Activated T-cell treated with anti-CD3 and anti-CD28 coated beads, Interleukin-2, amount 50 U/mL, for 48 hours (primary cell): Measurements from ENCODE around the gene HSD17B14.
A peak's percentile ranks its signal among the peaks of the same experiment; 100 is the strongest.

Experiments
- DNase-seq, 2 experiments: peaks; one replicate each; pipeline ENCODE4 v3.0.0-alpha.2; 2020

Gene HSD17B14

DNA sequence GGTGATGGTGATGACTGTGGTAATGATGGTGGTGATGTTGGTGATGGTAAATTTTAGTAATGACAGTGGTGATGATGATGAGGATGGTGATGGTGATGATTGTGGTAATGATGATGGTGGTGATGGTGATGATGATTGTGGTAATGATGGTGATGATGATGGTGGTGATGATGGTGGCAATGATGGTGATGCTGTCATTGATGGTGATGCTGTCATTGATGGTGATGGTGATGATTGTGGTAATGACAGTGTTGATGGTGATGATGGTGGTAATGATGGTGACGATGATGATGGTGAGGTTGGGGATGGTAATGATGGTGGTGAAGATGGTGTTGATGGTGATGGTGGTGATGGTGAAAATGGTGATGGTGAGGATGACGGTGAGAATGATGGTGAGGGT, 13.8 kb downstream of the HSD17B14 start:
- DNase-seq: no peak

DNA sequence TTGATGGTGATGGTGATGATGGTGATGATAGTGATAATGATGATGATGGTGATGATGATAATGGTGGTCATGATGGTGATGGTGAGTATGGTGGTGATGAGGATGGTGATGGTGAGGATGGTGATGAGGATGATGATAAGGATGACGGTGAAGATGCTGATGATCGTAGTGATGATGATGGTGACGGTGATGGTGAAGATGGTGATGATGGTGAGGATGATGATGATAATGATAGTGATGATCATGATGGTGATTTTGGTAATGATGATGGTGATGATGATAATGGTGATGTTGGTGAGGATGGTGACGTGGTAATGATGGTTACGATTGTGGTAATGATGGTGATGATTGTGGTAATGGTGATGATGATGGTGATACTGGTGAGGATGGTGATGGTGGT, 14.7 kb downstream of the HSD17B14 start:
- DNase-seq: no peak

DNA sequence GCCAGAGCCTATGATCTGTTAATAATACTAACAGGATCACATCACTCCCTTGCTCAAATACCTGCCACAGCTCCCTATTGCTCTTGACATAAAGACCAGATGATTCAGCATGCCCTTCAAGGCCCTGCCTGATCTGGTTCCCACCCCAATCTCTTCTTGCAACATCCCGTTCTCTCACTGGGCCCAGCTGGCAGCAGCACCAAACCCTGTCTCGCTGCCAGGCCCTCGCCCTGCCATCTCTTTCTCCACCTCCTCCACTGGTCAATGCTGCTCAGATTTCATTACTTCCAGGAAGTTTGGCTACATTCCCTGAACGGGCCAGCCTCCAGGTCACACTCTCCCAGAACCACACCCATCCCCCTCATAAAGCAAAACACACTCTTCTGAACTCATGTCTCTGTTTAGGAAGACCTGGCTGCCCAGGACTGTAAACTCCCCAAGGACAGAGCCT, 16.9 kb downstream of the HSD17B14 start:
- no peak for DNase-seq

DNA sequence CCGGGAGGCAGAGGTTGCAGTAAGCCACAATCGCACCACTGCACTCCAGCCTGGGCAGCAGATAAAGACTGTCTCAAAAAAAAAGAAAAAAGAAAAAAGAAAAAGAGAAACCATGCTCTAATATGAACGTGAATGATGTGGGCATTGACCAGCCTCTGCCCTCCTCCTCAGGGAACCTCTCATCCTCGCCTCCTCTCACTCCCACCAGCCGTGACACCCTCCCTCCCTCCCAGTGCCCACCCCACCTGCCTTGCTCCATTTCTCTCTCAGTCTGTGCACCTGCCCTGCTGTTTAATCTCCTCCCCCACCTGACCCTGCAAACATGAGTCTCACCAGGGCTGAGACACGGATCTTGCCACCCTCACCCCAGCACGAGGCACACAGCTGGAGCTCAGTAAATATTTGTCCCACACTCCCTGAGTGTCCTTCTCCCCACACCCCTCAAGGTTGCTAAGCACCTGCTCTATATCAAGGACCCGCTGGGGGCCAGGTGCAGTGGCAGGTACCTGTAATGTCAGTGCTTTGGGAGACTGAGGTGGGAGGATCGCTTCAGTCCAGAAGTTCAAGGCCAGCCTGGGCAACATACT, 18.0 kb downstream of the HSD17B14 start:
- DNase-seq: no peak

DNA sequence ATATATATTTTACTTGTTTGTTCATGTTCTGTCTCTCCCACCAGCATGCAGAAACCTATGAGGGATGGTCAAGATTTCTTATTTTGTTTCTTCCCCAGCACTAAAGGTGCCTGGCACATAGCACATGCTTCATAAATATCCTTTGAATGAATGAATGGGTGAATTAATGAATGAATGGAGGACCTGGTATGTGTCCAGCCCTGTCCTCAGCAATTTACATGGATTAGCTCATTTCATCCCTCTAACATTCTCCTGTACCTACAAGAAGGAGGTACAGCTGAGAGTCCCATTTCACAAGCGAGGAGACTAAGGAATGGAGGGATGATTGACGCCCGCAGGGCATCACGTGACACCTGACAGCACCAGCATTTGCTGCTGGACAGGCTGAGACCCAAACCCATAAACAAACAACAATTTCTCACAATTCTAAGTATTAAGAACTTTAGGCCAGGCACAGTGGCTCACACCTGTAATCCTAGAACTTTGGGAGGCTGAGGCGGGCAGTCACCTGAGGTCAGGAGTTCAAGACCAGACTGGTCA, 18.6 kb downstream of the HSD17B14 start:
- DNase-seq: no peak

DNA sequence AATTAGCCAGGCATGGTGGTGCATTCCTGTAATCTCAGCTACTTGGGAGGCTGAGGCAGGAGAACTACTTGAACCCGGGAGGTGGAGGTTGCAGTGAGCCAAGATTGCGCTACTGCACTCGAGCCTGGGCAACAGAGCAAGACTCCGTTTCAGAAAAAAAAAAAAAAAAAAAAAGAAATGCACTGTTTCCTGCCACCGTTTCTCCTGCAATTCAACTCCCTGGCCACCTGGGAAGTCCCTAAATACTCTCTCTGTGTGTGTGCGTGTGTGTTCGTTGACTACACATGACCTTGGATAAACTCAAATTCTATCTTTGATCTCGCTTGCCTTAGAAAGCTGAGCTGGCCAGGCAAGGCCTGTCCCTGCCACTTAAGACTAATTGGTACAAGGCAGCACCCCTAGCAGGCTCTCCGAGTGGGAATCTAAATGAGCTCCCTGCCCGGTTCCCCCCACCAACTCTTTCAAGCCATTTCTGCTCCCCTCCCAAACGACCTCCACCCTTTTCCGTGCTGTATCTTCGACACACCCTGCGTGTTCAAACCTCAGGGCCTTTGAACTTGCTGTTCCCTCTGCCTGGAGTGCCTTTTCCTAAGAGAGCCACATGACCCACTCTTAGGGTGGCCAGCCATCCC, 20.3 kb downstream of the HSD17B14 start:
- no peak for DNase-seq

DNA sequence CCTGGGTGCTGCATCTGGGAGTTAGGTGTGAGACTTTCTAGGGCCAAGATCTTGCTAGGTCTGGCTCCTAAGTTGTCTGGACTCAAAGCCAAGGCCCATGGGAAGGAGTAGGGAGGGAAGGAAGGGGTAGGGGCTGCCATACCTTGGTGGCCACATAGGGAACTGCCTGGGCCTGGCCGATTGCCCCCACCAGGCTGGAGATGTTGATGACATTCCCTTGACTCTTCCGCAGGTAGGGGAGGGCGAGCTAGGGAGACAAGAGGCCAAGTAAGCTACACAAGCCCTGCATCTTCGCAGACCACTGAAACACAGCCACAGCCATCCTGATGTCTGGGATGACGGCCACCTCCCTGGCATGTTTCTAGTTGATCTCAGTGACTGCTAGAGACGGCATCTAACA, 21.4 kb downstream of the HSD17B14 start:
- no peak for DNase-seq

DNA sequence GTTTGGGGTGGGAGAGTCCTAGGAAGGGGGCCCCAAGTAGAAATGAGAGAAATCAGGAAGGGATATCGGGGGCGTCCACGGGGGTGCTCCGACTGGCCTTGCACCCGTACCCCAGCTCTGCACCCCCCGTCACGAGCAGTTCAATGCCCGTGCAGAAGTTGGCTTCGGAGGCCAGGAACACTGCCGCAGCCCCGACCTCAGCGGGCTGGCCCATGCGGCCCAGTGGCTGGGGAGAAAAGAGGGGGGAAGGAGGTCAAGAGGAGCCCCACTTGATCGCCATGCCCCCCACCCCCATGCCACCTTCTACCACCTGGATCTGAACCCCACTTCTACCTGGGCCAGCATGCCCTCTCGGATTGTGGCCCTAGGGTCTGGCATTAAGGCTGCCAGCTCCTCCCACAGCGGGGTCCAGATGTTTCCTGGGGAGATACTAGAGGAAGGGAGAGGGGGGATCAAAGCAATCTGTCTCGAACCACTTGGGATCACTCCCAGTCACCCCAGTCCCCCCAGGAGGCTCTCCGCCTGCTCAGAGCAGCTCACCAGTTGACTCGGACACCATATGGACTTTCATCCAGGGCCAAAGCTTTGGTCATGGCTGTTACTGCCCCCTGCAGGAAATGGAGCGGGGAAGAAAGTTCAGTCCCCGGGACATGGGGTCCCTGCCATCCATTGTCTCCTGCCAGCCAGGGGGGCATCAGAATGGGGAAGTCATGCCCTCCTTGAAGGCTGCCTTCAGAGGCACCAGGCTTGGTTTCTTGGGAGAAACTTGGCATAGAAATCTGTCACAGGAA, 23.0 kb downstream of the HSD17B14 start:
- DNase-seq: no peak

DNA sequence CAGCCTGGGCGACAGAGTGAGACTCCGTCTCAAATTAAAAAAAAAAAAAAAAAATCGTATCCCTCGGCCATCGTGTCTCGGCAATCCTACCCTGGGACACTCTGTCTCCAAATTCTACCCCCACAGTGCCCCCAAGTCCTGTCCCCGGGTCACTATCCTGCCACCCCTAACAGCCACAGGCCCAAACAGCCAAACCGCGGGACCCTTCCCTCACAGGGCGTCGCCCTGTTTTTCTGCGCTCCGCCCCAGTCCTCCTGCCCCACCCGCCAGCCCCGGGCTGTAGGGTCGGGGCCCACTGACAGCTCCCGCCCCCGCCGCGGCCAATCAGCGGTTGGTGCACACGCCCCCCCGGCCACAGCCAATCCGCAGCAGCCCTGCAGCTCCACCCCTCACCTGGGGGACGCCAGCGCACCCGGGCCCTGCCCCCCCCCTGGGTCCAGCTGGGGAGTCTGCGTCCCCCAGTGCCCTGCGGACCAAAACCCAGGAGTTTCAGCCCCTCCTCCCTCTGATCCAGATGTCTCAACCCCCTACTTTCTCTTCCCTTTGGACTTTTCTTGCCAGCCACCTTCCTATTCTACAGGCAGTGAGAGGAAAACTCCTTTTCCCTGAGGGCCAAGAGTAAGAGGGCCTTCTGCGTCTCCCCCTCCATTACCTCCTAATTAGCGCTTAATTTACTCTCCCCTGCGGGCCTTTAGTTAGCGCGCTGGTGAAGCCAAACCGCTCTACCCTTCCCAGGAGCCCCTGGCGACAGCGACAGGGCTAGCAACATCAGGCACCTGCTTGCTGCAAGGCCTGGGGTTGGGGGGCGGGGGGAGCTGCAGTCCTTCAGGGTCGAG, 24.0 kb downstream of the HSD17B14 start:
- peak; percentile 78 to 84 for DNase-seq

DNA sequence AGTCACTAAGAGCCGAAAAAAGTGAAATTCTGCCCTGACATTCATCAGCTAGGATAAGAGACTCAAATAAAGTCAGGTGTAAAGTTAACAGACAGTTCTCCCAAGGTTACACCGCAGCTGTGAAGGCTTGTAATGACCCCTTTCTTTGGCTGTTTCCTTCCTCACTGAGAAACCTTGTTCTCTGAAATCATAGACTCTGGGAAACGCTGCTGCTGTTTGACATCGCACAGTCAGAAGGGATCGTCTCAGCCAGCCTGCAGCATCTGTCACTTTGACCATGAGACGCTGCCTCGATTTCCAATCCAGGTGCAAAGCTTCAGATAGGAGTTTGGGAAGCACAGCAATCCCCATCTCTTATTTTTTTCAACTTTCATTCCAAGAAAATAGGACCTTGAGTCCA, 26.1 kb downstream of the HSD17B14 start:
- DNase-seq: no peak

DNA sequence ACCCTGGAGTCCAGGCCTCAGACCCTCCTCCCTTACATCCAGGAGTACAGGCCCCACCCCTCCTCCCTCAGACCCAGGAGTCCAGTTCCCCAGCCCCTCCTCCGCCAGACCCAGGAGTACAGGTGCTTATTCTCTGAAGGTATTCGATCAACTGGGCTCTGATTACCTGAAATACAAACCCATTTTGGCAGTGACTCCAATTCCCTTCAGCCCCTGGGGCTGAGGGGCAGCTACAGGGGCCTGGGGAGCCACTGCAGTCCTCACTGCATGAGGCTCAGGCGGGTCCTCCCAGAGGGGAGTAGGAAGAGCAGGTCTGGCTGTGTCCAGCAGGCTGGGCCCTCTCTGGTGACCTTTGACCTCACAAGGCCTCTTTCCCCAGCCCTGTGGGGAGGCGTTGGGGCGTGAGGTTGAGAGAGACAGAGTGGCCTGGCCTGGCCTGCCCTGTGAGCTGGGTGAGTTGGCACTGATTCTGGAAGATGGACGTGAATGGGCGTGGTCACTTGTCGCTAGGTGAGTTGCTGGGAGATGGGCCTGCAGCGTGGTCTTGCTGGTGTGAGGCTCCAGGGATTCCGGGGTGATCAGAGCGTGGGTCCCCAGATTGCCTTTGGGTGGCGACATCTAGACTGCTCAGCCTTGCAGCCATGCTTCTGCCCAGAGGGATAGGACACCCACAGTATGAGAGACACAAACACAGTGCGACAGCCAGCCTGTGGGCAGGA, 28.5 kb downstream of the HSD17B14 start:
- DNase-seq: no peak

DNA sequence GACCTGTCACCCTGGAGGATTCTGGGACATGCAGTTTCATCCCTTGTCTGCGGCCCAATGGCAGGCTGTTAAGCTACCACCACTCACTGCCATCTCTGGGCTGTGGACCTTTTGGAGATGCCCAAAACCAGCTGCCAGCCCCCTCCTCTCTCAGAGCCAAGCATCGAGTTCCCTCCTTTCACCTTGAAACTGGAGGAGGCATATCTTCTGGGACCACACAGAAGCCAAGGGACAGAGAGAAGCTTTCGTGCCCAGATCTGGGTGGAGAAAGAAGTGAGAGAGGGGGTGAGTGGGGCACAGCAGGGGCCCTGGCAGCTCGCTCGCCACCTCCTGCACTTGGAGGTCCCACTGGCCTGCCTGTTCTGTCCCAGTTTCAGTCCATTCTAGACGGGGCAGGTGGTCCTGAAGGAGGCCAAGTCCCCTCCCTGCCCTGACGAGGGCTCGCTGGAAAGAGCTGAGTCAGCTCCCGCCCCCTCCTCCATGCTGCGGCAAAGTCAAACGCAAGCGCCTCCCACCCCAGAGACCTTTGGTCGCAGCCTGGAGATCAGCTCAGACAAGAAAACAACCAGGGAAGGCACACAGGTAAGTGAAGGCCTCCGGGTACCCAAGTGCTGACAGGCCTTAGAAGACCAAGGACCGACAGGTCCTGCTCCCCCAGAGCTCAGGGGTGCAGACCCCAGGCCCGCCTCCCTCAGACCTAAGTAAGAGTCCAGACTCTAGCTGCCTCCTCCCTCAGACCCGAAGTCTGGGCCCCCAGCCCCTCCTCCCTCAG, 29.3 kb downstream of the HSD17B14 start:
- no peak for DNase-seq

DNA sequence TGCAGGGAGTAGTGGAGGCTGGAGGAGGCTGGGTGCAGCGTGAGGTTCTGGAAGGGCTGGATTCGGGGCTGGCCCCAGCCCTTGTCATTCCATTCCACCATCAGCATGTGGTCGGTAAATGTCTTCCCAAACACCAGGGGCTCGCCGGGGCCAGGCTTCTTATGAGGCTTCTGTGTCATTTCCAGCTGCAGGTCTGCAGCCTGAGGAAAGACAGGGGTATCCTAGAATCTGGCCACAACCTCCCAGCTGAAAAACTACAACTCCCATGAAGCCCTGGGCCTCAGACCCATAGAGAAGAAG, 29.8 kb downstream of the HSD17B14 start:
- DNase-seq: peak; percentile 45 to 53

DNA sequence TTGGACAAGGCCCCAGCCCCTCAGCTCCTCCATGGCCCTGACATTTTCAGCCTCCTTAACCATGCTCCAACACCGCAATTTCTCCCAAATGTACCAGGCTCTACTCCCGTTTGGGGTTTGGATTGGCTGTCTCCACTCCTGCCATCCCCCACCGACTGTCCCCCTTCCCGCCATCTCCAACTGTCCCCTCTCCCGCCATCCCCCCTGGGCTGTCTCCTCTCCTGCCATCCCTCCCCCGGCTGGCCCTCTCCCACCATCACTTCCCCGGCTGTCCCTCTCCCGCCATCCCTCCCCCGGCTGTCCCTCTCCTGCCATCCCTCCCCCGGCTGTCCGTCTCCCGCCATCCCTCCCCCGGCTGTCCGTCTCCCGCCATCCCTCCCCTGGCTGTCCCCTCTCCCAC, 30.8 kb downstream of the HSD17B14 start:
- DNase-seq: no peak

DNA sequence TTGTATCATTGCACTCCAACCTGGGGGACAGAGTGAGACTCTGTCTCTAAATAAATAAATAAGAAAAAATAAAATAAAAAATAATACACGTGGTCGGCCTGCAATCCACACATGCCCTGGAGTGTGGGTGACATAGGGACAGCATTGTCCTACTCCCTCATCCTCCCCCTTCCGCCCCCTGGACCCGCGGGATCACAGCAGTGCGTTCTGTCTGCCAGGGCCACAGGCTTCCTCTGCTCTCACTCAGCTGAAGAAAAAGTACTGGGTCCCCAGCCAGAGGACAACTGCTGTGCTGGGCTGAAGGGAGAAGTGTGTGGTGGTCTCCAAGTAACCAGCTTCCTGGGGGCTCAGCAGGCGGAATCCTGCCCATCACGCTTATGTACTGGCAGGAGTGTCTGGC, 31.8 kb downstream of the HSD17B14 start:
- DNase-seq: no peak

DNA sequence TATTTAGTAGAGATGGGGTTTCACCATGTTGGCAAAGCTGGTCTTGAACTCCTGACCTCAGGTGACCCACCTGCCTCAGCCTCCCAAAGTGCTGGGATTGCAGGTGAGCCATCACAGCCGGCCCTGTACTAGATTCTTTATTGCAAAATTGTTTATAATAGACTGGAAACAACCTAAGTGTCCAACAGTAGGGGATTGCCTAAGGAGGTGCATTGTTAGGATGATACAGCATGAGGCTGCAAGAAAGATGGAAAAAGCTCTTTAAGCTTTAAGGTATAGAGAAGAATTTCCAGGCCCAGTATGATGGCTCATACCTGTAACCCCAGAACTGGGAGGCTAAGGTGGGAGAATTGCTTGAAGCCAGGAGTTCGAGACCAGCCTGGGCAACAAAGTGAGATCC, 33.7 kb downstream of the HSD17B14 start:
- DNase-seq: no peak

DNA sequence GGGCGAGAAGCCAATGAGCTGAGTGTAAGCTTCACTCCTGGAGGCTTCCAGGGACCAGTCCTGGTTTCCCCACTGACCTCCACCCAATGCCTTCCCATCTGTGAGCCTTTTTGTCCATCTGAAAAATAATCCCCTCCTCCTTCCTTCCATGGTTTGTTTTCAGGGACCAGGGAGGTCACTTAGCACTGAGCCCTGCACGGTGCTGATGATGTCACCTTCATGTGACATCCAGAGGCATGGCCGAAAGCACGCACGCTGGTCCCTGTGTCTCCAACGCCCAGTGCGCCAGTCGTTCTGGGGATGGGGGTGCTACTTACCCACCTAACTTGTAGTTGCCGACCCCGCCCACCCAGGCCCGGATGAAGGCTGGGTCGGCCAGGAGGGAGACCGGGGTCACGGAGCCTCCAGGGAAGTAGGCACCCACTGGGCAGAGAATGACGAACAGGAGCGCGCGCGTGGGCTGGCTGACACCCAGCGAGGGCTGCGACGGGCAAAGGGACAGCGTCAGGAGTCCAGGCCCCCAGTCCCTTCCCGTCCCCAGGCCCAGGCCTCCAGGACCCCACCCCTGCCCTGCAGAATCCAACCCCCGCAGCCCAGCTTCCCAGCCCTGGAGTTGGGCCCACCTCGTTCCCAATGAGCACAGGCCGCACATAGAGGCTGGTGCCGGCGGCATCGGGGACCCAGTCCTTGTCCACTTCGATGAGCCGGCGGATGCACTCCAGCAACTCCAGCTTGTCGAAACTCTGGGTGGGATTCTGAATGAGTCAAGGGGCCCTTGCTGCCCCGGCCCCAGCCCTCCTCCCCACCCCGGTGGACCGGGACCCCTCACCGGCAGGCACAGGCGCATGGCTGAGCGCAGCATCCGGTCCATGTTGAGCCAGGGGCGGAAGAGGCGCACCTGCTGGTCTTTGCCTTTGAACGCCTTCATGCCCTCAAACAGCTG, 36.7 kb downstream of the HSD17B14 start:
- no peak for DNase-seq

DNA sequence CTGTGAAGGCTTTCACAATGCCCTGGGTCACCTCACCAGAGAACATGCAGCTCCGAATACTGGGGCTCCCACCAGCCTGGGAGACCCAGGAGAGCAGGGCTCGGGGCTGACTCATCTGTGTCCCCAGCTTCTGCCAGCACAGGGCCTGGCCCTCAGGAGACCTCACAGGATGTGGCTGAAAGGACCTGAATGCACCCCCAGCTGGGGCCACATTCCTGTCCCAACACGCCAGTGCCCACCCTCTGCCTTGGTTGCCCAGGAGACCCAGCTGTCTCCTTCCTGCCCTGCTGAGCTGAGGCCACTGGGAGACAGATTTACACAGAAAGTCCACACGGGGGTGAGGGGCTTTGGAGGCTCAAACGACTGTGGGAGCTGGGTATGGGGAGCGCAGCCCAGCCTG, 37.4 kb downstream of the HSD17B14 start:
- no peak for DNase-seq

DNA sequence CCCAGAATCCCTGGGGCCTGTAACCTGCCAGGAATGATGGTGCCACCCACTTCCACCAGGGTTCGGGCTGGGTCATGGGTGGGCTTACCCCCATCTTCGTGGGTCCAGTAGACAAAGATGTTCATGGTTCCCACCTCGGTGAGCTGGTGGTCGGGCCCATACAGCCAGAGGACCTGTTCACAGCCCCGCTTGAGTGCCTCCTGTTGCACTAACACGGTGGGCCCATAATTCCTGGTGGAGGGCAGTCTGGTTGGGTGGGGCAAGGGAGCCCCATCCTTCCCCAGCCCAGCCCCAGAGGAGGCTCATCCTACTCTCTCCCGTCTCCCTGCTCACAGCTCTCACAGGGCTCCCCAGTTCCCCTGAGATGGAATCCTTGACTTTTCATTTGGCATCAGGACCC, 39.2 kb downstream of the HSD17B14 start:
- no peak for DNase-seq

DNA sequence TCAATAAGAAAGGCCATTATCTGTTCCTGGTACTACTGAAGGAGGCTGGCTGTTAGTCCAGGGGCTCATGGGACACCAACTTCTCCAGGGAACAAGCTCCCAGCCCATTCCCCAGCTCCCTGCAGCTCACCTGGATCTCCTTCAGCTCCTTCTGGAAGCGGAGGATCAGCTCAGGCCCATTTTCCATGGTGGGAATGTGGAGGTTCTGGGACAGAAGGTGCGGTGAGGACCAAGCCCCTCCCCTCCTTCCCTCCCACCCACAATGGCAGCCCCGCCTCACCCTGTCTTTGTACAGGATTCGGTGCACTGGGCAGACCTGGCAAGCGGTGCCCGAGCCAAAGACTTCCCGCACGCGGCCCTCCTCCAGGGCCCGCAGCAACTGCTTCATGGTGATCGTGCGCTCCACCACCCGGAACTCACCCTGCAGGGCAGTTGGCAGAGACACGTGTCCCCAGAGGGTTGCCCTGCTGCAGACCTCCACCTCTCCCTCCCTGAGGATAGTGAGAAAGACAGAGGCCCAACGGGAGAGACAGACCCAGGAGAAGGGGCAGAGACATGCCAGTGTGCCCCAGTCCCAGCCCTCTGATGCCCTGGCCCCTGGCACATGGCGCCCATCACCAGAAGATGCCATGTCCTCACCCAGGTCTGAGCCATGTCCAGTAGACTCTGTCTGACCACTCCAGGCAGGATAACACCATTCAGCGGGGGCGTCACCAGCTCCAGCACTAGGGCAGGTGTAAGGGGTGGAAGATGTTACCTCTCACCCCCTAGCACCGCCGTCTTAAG, 39.8 kb downstream of the HSD17B14 start:
- no peak for DNase-seq
